HFFc6 (cell line): ENCODE measurements around the gene FBLIM1. TPM values are rescaled to one million over a fixed set of nuclear protein-coding genes. Genes with fewer than 3 reads are reported as not detected.

Experiments used
- DNase-seq: peaks from one replicate; pipeline ENCODE4 v3.0.0-alpha.2; 2018
- H3K27ac Mint-ChIP-seq: 2 replicates; pipeline ENCODE4 v1.8.0; 2020; ENCODE audit warnings: mild to moderate bottlenecking, mixed read lengths
- H3K27me3 Mint-ChIP-seq: 2 replicates; pipeline ENCODE4 v1.8.0; 2021; ENCODE audit warnings: mild to moderate bottlenecking, moderate library complexity, mixed read lengths; ENCODE audit not compliant: insufficient read depth
- H3K36me3 Mint-ChIP-seq: 2 replicates; pipeline ENCODE4 v1.8.0; 2021; ENCODE audit warnings: low read depth, mixed read lengths
- H3K4me1 Mint-ChIP-seq: 2 replicates; pipeline ENCODE4 v1.8.0; 2020; ENCODE audit warnings: low read depth, mixed read lengths
- H3K4me3 Mint-ChIP-seq: 2 replicates; pipeline ENCODE4 v1.8.0; 2020; ENCODE audit warnings: mild to moderate bottlenecking, moderate library complexity, mixed read lengths
- H3K9me3 Mint-ChIP-seq: 2 replicates; pipeline ENCODE4 v1.8.0; 2020; ENCODE audit warnings: mild to moderate bottlenecking, mixed read lengths
- total RNA-seq, 6 experiments: library from RNA; stranded (reverse); fragmentation: NEBNext Ultra II Directional; extraction: Animal tissue kit (Norgen Biotek cat#: 25700); gene quantifications; 2 replicates in 1 of 6; 3 replicates in 5 of 6; pipeline ENCODE4 v1.2.3, GENCODE V29; 2021
- TF ChIP-seq, protein P1 (sequence below): fragments of 200-600 bp; sonication (generic); IDR thresholded peaks from 2 replicates; pipeline ENCODE4 v1.5.0; 2021; ENCODE audit warnings: antibody characterized with exemption, mild to moderate bottlenecking

FBLIM1 gene
- total RNA-seq, 6 experiments from 2014 or later: 98.4 to 127 (median 110) TPM

DNA sequence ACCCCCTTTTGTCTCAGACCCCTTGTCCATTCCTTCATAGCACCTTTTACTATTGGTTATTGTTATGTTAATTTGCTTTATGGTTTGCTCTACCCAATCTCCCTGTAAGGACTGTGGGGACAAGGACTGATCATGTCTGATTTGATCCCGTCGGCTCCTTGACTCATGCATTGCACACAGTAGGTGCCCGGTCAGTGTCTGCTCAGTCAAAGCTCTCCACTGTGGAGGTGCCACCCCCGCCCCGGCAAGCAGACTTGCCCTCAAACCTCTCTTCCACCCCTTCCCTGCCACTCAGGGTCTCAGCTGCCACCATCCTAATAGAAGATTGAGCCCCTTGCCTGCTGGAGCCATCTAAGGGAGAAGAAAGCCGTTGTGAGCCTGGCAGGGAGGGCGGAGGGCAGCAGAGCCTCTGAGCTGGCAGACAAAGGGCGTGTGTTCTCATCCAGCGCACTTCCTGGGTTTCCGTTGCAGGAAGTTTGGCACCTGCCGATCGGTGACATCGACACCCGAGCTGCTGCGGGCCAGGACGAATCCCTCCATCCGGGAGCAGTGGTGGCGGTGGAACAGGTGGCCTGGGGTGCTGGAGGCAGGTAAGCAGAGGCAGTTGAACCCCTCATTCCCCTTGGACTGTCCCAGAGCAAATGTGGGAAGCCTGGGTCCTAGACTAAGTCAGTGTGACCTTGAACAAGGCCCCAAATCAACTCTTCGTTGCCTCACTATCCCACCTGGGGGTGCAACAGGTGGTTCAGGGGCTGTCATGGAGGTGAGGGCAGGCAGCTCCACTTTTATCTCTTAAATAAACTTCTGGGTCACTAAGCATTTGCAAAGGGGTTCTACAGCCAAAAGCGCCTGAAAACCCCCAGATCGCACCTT lies 2.2 kb upstream of the FBLIM1 start:
- Mint-ChIP-seq H3K36me3 (no peaks in the 10 kb centered on the region), H3K9me3 (no peaks in the 10 kb centered on the region), H3K27me3 (peaks cover 2% of the 10 kb centered on the region), H3K4me3 (no peak overlapping the region), H3K27ac (no peak overlapping the region), H3K4me1 (peaks cover 37% of the 10 kb centered on the region)
- DNase-seq: no peak
- TF ChIP-seq, protein P1, sequence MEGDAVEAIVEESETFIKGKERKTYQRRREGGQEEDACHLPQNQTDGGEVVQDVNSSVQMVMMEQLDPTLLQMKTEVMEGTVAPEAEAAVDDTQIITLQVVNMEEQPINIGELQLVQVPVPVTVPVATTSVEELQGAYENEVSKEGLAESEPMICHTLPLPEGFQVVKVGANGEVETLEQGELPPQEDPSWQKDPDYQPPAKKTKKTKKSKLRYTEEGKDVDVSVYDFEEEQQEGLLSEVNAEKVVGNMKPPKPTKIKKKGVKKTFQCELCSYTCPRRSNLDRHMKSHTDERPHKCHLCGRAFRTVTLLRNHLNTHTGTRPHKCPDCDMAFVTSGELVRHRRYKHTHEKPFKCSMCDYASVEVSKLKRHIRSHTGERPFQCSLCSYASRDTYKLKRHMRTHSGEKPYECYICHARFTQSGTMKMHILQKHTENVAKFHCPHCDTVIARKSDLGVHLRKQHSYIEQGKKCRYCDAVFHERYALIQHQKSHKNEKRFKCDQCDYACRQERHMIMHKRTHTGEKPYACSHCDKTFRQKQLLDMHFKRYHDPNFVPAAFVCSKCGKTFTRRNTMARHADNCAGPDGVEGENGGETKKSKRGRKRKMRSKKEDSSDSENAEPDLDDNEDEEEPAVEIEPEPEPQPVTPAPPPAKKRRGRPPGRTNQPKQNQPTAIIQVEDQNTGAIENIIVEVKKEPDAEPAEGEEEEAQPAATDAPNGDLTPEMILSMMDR: no peak

DNA sequence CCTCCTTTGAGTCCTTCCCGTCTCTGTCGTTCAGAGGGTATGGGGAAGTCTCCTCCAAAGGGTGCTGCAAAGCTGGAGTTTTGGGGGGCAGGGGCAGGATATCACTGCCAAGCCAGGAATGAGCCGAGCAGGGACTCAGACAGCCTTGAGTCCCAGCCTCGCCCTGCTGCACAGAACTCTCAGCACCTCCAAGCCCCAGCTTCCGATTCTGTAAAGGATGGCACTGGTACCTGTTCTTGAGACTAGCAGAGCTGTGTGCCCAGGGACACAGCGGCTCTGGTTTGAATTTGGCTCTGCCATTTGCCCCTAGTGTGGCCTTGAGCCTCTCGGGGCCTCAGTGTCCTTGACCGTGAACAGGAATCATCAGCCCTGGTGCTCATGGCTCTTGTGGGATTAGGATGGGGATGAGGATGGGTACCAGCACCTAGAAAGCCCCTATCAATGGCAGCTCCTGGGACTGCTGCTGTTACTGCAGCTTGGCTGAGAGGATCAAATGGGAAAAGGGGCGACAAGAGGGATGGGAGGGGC lies 1.5 kb upstream of the FBLIM1 start:
- H3K27ac Mint-ChIP-seq: no peak overlapping the region; the same call in 1 of the 2 replicates
- H3K9me3 Mint-ChIP-seq: no peaks in the 10 kb centered on the region
- H3K4me1 Mint-ChIP-seq: peaks cover 42% of the 10 kb centered on the region
- H3K4me3 Mint-ChIP-seq: peak overlapping the region; percentile 79
- H3K27me3 Mint-ChIP-seq: no peaks in the 10 kb centered on the region; the same call in 1 of the 2 replicates
- no peak for DNase-seq
- H3K36me3 Mint-ChIP-seq: no peaks in the 10 kb centered on the region
- TF ChIP-seq, protein P1: no peak

- Mint-ChIP-seq H3K27me3 (no peaks in the 10 kb centered on the region; the same call in 1 of the 2 replicates), H3K27ac (peak overlapping the region; percentile 75), H3K4me3 (peak overlapping the region; percentile 79), H3K9me3 (no peaks in the 10 kb centered on the region), H3K36me3 (no peaks in the 10 kb centered on the region), H3K4me1 (peaks cover 46% of the 10 kb centered on the region)
- TF ChIP-seq, protein P1: no peak
- peak; percentile 34 for DNase-seq
Measured at GRCh38 chr1:15757575-15758342, 836 bp upstream of the FBLIM1 start.

DNA sequence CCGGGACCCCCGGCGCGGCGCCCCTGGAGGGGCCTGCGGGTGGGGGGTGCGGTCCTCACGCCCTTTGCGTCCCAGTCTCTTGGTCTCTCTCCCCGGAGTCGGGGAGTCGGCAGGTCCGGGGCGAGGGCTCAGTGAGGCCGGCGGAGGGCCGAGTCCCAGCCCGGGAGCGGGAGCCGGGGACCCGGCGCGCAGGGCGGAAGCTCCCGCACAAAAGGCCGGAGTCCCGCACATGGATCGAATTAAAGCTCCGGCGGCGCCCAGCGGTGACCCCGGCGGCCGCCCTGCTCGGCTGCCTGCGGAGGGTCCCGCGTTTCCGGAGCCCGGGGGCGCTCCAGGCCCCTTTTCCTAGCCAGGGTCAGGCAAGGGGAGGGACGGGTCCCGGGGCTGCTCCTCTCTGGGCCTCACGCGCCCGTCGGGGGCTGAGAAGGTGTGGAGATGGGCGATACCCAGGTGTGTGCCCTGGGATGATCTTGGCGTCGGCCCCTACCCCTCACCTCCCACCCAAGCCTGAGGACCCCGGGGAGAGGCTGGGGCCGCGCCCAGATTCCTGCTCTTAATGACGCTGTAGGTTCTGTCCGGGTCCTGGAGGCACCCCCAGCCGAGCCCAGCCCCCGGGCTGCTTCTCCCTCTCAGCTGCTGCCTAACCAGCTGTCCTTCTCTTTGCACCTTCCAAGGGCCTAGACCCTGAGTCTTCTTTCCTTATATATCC lies 512 bp downstream of the FBLIM1 start:
- Mint-ChIP-seq H3K4me3 (peak overlapping the region; percentile 91), H3K4me1 (peaks cover 52% of the 10 kb centered on the region), H3K27me3 (no peaks in the 10 kb centered on the region; the same call in 1 of the 2 replicates), H3K27ac (peak overlapping the region; percentile 96), H3K9me3 (no peaks in the 10 kb centered on the region), H3K36me3 (peaks cover 2% of the 10 kb centered on the region; the same call in 1 of the 2 replicates)
- TF ChIP-seq, protein P1: no peak; the same call in 1 of the 2 replicates
- no peak for DNase-seq
